ENCODE results near the gene LASP1. TPM values are rescaled to one million over a fixed set of nuclear protein-coding genes. Genes with fewer than 3 reads are reported as not detected.

The LASP1 gene
- total and polyA plus RNA-seq, 2 of the 8 experiments (the other 6 are each of a cell fraction or from before 2014, with no cell fraction given): 114 to 180 TPM

GRCh38 chr17:38868817-38869525 lies 887 bp upstream of the LASP1 start (continued):
- TF ChIP-seq JUN (IDR thresholded peaks at IDR 0.05; ENCODE audit: low read depth, low read length): no peak
- TF ChIP-seq PHF8 (conservative IDR thresholded peaks at IDR 0.05; ENCODE audit: low read depth, low read length): no peak
- TF ChIP-seq ATF3 (IDR thresholded peaks at IDR 0.05; ENCODE audit: insufficient read depth, low read depth, low read length): no peak
- TF ChIP-seq EGR1 (IDR thresholded peaks at IDR 0.05; ENCODE audit: borderline replicate concordance, low read depth, low read length): 0 out of 2 replicates have a peak, but pooled peaks have one; percentile 6
- TF ChIP-seq MAFK (IDR thresholded peaks at IDR 0.05; ENCODE audit: low read depth, low read length): peak; percentile 61; the same call in 1 of the 2 replicates
- TF ChIP-seq GTF2F1 (IDR thresholded peaks at IDR 0.05; ENCODE audit: borderline replicate concordance, low read depth, low read length): no peak
- no peak for TF ChIP-seq CTBP2 (IDR thresholded peaks at IDR 0.05; ENCODE audit: borderline replicate concordance, insufficient read depth, insufficient read length, low read length)
- TF ChIP-seq SP4 (IDR thresholded peaks at IDR 0.05; ENCODE audit: low read length): peak; percentile 92
- TF ChIP-seq CBX5 (IDR thresholded peaks at IDR 0.05; ENCODE audit: low read depth, low read length): no peak
- no peak for TF ChIP-seq CHD1 (IDR thresholded peaks at IDR 0.05; ENCODE audit: low read depth, low read length)

Data from H1 (cell line).